A673 (cell line): ENCODE measurements around the gene GPSM1. TPM values are rescaled to one million over a fixed set of nuclear protein-coding genes. Genes with fewer than 3 reads are reported as not detected.

Source experiments
- BruUV-seq: library from RNA; stranded (reverse); fragments of 400-500 nt; replicated peaks from 2 replicates; lab custom pipeline; 2021; lab: Mats Ljungman, UMichigan
- CTCF ChIA-PET: fragments of 300-600 bp; sonication (Branson Sonifier 250); formaldehyde crosslinking; loops from one replicate; lab custom pipeline; 2022; ENCODE audit warnings: antibody characterized with exemption; lab: Charles Lee
- POLR2A ChIA-PET: fragments of 300-600 bp; sonication (Branson Sonifier 250); formaldehyde crosslinking; loops from one replicate; lab custom pipeline; 2022; ENCODE audit warnings: antibody characterized with exemption; ENCODE audit not compliant: low non-redundant PET; lab: Charles Lee
- DNase-seq: peaks from one replicate; pipeline ENCODE4 v3.0.0-alpha.2; 2015; ENCODE audit warnings: low spot score
- H3K27ac ChIP-seq: fragments of 200-600 bp; sonication (generic); 2 replicates; pipeline ENCODE4 v1.5.1; 2016; ENCODE audit warnings: mixed run types, low read depth, mild to moderate bottlenecking, mixed read lengths, antibody characterized with exemption, low read length; ENCODE audit not compliant: poor library complexity, severe bottlenecking
- H3K27me3 ChIP-seq: fragments of 200-600 bp; sonication (generic); replicated peaks from 2 replicates; pipeline ENCODE4 v1.6.1; 2017; ENCODE audit warnings: mixed run types, low read depth, mild to moderate bottlenecking, mixed read lengths, antibody characterized with exemption, low read length; ENCODE audit not compliant: insufficient read depth, poor library complexity
- H3K36me3 ChIP-seq: fragments of 200-600 bp; sonication (generic); 2 replicates; pipeline ENCODE4 v1.6.1; 2016; ENCODE audit warnings: mixed run types, mild to moderate bottlenecking, mixed read lengths, antibody characterized with exemption, low read length; ENCODE audit not compliant: insufficient read depth, poor library complexity, severe bottlenecking
- H3K4me1 ChIP-seq: fragments of 200-600 bp; sonication (generic); 2 replicates; pipeline ENCODE4 v1.6.1; 2017; ENCODE audit warnings: mixed run types, mild to moderate bottlenecking, mixed read lengths, antibody characterized with exemption, low read length; ENCODE audit not compliant: insufficient read depth, poor library complexity, severe bottlenecking
- H3K4me3 ChIP-seq: fragments of 200-600 bp; sonication (generic); 2 replicates; pipeline ENCODE4 v1.5.1; 2016; ENCODE audit warnings: low read depth, mixed run types, mild to moderate bottlenecking, mixed read lengths, low read length; ENCODE audit not compliant: poor library complexity, severe bottlenecking
- H3K9me3 ChIP-seq: fragments of 200-600 bp; sonication (generic); 2 replicates; pipeline ENCODE4 v1.6.1; 2016; ENCODE audit warnings: mixed run types, low read depth, mild to moderate bottlenecking, mixed read lengths, antibody characterized with exemption, low read length; ENCODE audit not compliant: poor library complexity, severe bottlenecking
- CTCF ChIP-seq: fragments of 300-800, 200-600 bp; sonication (generic); conservative IDR thresholded peaks from 2 replicates; pipeline ENCODE4 v1.5.1; 2017; ENCODE audit warnings: low read depth, mild to moderate bottlenecking, antibody characterized with exemption, low read length, moderate library complexity, mixed read lengths
- EZH2 ChIP-seq: fragments of 200-600 bp; sonication (generic); IDR thresholded peaks from 2 replicates; pipeline ENCODE4 v1.6.1; 2017; ENCODE audit warnings: borderline replicate concordance, low read depth, mild to moderate bottlenecking, mixed read lengths, antibody characterized with exemption, low read length; ENCODE audit not compliant: poor library complexity, severe bottlenecking
- intact Hi-C: fragments of 100-400 bp; cut with micrococcal nuclease; formaldehyde crosslinking; loops from one replicate; pipeline ENCODE4 v1.10.0; 2022; ENCODE audit not compliant: unreplicated experiment
- total RNA-seq: library from RNA; stranded (reverse); gene quantifications from 2 replicates; pipeline ENCODE4 v1.2.3, GENCODE V29; 2021

GPSM1 gene
- total RNA-seq, 1 experiment from 2014 or later = 36.4 TPM

GRCh38 chr9:136395345-136396218, 68.2 kb downstream of the GPSM1 start:
- no peak for DNase-seq
- no peak overlapping the region for H3K4me3 ChIP-seq
- H3K27ac ChIP-seq = no peak overlapping the region
- peaks cover 68% of the 10 kb centered on the region for H3K36me3 ChIP-seq
- peaks cover 8% of the 10 kb centered on the region for H3K4me1 ChIP-seq
- no TSS peak for BruUV-seq
- no peaks in the 10 kb centered on the region for H3K27me3 ChIP-seq
- ChIA-PET POLR2A (interaction anchor here (0.6 kb wide), 1 partner anchor 23 kb away, joined by 3 read pairs; no protein-coding TSS in a partner anchor), CTCF (no interaction called here)
- TF ChIP-seq CTCF = no peak
- no peak for TF ChIP-seq EZH2
- intact Hi-C loops = no loop called here
- H3K9me3 ChIP-seq = no peaks in the 10 kb centered on the region

- CTCF ChIA-PET = no interaction called here
- Histone ChIP-seq H3K9me3 (no peaks in the 10 kb centered on the region), H3K27me3 (no peaks in the 10 kb centered on the region), H3K4me1 (peaks cover 9% of the 10 kb centered on the region), H3K4me3 (no peak overlapping the region), H3K27ac (no peak overlapping the region), H3K36me3 (peaks cover 62% of the 10 kb centered on the region)
- no peak for TF ChIP-seq EZH2
- no peak for TF ChIP-seq CTCF
- POLR2A ChIA-PET = interaction anchor here (0.6 kb wide), 1 partner anchor 24 kb away, joined by 3 read pairs; no protein-coding TSS in a partner anchor
- intact Hi-C loops = no loop called here
- no TSS peak for BruUV-seq
- no peak for DNase-seq
Observed at GRCh38 chr9:136396219-136396515, 68.8 kb downstream of the GPSM1 start.

- no peaks in the 10 kb centered on the region for H3K9me3 ChIP-seq
- no peak overlapping the region for H3K27ac ChIP-seq
- no peak for TF ChIP-seq CTCF
- TF ChIP-seq EZH2 = no peak
- no TSS peak for BruUV-seq
- ChIA-PET CTCF (no interaction called here), POLR2A (no interaction called here)
- H3K4me3 ChIP-seq = no peak overlapping the region
- no peaks in the 10 kb centered on the region for H3K27me3 ChIP-seq
- peaks cover 9% of the 10 kb centered on the region for H3K4me1 ChIP-seq
- no peak for DNase-seq
- intact Hi-C loops = no loop called here
- H3K36me3 ChIP-seq = peaks cover 55% of the 10 kb centered on the region
Observed at GRCh38 chr9:136397643-136398042, 70.3 kb downstream of the GPSM1 start.
